GM08714 (cell line): Measurements from ENCODE around the gene MAGEC1.

ENCODE experiments used
- H3K4me3 ChIP-seq: fragments of 200-500 bp; sonication (Bioruptor generic); 2 replicates; pipeline ENCODE4 v1.5.1; 2014; ENCODE audit warnings: mild to moderate bottlenecking, low read length, inconsistent platforms
- ZNF274 ChIP-seq: IDR thresholded peaks from 2 replicates; pipeline ENCODE4 v1.6.1; 2012; ENCODE audit warnings: mild to moderate bottlenecking, low read depth, low read length

The MAGEC1 gene

DNA sequence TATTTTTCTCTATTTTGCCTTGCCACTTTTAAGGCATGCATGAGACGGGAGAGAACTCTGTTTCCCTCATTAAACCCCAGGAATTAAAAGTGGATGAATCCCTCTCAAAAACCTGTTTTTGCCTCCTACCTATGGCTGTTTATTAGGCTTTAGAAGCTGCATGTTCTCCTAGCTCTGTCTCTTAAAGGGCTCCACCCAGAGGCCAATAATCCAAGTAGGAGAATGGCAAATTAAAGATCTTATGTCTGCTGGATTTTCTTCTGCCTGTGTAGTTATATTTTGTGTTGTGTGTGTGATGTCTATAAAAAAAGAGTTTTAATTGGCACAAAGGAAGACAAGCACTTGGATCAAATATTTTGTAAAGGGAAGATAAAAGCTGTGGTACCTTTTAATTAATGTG is 32.4 kb downstream of the MAGEC1 start:
- no peak overlapping the region for H3K4me3 ChIP-seq
- no peak for TF ChIP-seq ZNF274

DNA sequence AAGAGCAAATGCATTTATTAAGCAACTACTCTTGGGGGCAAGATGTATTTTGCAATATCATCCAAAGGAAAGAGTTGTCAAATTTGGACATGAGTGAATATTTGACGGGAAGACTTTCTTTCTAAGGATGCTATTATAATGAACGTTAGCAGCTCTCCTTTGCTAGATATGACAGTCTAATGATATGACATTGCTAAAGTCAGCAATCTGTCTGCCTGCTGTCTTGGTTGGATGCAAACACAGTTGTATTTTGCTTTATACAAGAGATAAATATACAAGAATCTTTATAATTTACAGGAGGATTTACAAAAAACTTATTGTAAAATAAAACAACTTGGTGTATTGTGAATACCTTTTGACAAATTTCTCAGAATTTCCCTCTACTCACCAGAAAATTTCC is 37.5 kb downstream of the MAGEC1 start:
- no peak for TF ChIP-seq ZNF274
- no peak overlapping the region for H3K4me3 ChIP-seq

DNA sequence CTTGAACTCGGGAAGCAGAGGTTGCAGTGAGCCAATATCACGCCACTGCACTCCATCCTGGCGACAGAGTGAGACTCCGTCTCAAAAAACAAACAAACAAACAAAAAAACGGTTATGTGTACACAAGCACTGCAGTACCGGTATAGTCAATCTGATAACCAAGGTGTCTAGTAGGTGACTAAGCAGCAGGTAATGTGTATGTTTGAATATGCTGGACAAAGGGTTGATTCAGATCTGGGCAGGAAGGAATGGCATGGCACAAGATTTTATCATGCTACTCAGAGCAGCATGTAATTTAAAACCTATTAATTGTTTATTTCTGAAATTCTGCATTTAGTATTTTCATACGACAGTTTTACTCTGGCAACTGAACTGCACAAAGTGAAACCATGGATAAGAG is 41.7 kb downstream of the MAGEC1 start:
- no peak for TF ChIP-seq ZNF274
- H3K4me3 ChIP-seq, result no peak overlapping the region

DNA sequence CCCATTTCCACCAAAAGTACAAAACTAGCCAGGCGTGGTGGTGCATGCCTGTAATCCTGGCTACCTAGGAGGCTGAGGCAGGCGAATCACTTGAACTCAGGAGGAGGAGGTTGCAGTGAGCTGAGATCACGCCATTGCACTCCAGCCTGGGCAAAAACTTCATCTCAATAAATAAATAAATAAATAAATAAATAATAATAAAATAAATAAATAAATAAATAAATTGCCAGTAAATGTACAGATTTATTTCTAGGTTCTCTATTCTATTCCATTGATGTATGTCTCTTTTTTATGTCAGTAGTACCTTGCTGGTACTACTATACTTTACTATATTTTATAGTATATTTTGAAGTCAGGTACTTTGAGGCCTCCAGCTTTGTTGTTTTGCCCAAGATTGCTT is 43.7 kb downstream of the MAGEC1 start:
- TF ChIP-seq ZNF274, result no peak
- no peak overlapping the region for H3K4me3 ChIP-seq

DNA sequence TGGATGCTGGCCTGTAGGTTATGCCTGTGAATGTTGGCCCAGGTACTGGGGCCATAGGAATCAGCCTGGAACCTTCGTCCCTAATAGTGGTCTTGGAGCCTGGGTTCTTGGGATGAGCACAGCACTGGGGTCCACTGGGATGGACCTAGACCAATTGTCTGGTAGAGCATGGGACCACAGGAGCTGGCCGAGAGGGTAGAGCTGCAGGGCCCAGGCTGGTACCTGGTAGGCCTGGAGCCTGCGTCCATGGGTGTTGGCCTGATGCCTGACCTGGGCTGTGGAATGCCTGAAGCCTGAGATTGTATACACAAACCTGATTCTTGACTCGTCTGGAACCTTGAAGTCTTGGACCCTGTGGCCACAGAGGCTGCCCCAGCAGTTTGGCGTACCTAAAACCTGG is 48.9 kb downstream of the MAGEC1 start:
- H3K4me3 ChIP-seq, result no peak overlapping the region
- TF ChIP-seq ZNF274, result no peak

DNA sequence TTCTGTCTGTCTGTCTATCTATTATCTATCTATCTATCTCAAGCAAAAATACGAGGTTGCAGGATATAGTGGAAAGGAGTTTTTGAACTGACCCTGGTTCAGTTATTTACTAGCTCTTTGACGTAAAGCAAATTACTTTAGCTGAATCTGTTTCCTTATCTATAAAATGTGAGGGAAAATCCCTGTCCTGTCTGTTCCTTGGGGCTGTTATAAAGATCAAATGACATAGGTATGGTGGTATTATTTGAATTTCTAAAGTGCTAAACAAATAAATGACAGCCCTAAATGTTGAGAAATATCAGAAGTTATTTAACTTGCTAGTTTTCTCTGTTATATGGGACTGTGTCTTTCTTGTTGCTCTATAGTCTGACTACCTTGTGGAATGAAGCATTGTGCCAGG is 55.0 kb downstream of the MAGEC1 start:
- no peak overlapping the region for H3K4me3 ChIP-seq
- TF ChIP-seq ZNF274, result no peak
